ENCODE results near the gene DDX49. TPM values are rescaled to one million over a fixed set of nuclear protein-coding genes. Genes with fewer than 3 reads are reported as not detected.
"Not testable (repeated sequence)": the region's sequence is repeated elsewhere in the genome, so short reads cannot be mapped to it uniquely, and the experiment has no call there.

DDX49 gene
- total RNA-seq, 2 experiments from 2014 or later: 37.7 to 46.3 TPM

DNA sequence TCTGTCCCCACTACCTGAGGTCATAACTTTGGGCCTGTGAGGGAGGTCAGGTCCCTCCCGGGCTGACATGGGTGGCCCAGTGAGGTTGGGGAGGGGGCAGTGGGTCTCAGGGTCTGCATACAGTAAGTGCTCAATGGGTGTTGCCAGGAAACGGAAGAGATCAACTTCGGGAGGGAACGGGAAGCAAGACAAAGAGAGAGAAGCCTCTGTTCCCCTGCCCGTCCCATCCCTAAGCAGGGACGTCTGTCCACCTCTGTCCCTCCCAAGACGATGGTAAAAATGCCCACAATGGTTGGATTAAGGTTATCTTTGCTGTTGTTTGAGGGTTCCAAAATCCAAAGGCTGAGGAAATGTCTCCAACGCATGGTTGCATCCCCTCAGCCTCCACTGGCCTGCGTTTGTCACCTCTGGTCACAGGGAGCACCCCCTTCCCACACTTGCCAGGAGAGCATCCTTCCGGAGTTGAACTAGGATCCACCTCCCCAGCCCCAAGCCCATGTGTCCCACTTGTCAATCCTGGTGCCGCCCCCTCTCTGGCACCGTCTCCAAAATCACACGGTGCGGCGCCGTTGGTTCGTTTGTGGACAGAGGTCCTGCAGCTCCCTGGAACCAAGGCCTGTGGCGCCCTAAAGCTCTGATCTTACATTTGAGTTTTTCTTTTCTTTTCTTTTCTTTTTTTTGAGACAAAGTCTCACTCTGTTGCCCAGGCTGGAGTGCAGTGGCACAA lies 22.3 kb downstream of the DDX49 start:
- Mint-ChIP-seq H3K27ac (no peak overlapping the region), H3K4me1 (ENCODE audit: low read depth) (peaks cover 3% of the 10 kb centered on the region), H3K4me3 (peak overlapping the region; percentile 4), H3K27me3 (peaks cover 19% of the 10 kb centered on the region), H3K36me3 (no peaks in the 10 kb centered on the region), H3K9me3 (no peaks in the 10 kb centered on the region)
- DNase-seq: no peak
- ChIA-PET CTCF (no interaction called here), POLR2A (no interaction called here)
- intact Hi-C loops (cut with micrococcal nuclease): no loop called here

GRCh38 chr19:18942692-18943091 lies 23.2 kb downstream of the DDX49 start:
- POLR2A ChIA-PET: no interaction called here
- H3K36me3 Mint-ChIP-seq: no peaks in the 10 kb centered on the region
- CTCF ChIA-PET: no interaction called here
- intact Hi-C loops (cut with micrococcal nuclease): no loop called here
- DNase-seq: no peak
- H3K27me3 Mint-ChIP-seq: peaks cover 19% of the 10 kb centered on the region
- H3K4me3 Mint-ChIP-seq: no peak overlapping the region
- H3K4me1 Mint-ChIP-seq (ENCODE audit: low read depth): peaks cover 3% of the 10 kb centered on the region
- no peak overlapping the region for H3K27ac Mint-ChIP-seq
- H3K9me3 Mint-ChIP-seq: no peaks in the 10 kb centered on the region

- Mint-ChIP-seq H3K9me3 (no peaks in the 10 kb centered on the region), H3K4me1 (ENCODE audit: low read depth) (peaks cover 3% of the 10 kb centered on the region), H3K27ac (no peak overlapping the region), H3K4me3 (no peak overlapping the region), H3K36me3 (no peaks in the 10 kb centered on the region), H3K27me3 (peaks cover 19% of the 10 kb centered on the region)
- intact Hi-C loops (cut with micrococcal nuclease): no loop called here
- DNase-seq: no peak
- ChIA-PET POLR2A (no interaction called here), CTCF (interaction anchor here (1.0 kb wide), 1 partner anchor 120 kb away, joined by 3 read pairs; no protein-coding TSS in a partner anchor)
Observed at GRCh38 chr19:18943465-18943864, 23.9 kb downstream of the DDX49 start.

DNA sequence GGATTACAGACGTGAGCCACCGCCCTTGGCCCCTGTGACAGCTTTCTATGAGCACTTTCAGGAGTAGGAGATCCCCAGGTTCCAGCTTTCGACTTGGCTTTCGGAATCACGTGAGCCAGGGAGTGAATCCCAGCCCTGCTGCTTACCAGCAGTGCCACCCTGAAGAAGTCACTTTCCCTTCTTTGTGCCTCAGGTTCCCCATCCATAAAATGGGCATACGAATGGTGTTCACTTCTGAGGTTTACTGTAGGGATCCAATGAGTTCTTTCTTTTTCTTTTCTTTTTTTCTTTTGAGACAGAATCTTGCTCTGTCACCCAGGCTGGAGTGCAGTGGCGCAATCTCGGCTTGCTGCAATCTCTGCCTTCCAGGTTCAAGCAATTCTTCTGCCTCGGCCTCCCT lies 25.8 kb downstream of the DDX49 start:
- Mint-ChIP-seq H3K27me3 (peaks cover 12% of the 10 kb centered on the region), H3K4me3 (no peak overlapping the region), H3K4me1 (ENCODE audit: low read depth) (peaks cover 2% of the 10 kb centered on the region), H3K9me3 (no peaks in the 10 kb centered on the region), H3K36me3 (no peaks in the 10 kb centered on the region), H3K27ac (no peak overlapping the region)
- no peak for DNase-seq
- ChIA-PET POLR2A (no interaction called here), CTCF (no interaction called here)
- intact Hi-C loops (cut with micrococcal nuclease): no loop called here

- intact Hi-C loops (cut with micrococcal nuclease): no loop called here
- Mint-ChIP-seq H3K4me3 (no peak overlapping the region), H3K27ac (no peak overlapping the region), H3K27me3 (peaks cover 9% of the 10 kb centered on the region), H3K4me1 (ENCODE audit: low read depth) (no peaks in the 10 kb centered on the region), H3K9me3 (no peaks in the 10 kb centered on the region), H3K36me3 (no peaks in the 10 kb centered on the region)
- DNase-seq: no peak
- ChIA-PET CTCF (no interaction called here), POLR2A (interaction anchor here (0.6 kb wide), 1 partner anchor 506 kb away, joined by 4 read pairs; no protein-coding TSS in a partner anchor)
Observed at GRCh38 chr19:18946335-18946734, 26.8 kb downstream of the DDX49 start.

GRCh38 chr19:18946918-18947317 lies 27.4 kb downstream of the DDX49 start:
- H3K27me3 Mint-ChIP-seq: peaks cover 5% of the 10 kb centered on the region
- no peak for DNase-seq
- H3K36me3 Mint-ChIP-seq: no peaks in the 10 kb centered on the region
- intact Hi-C loops (cut with micrococcal nuclease): no loop called here
- ChIA-PET POLR2A (interaction anchor here (0.7 kb wide), 1 partner anchor 380 kb away, joined by 3 read pairs; no protein-coding TSS in a partner anchor), CTCF (no interaction called here)
- H3K4me3 Mint-ChIP-seq: no peak overlapping the region
- H3K9me3 Mint-ChIP-seq: no peaks in the 10 kb centered on the region
- no peak overlapping the region for H3K27ac Mint-ChIP-seq
- no peaks in the 10 kb centered on the region for H3K4me1 Mint-ChIP-seq (ENCODE audit: low read depth)

DNA sequence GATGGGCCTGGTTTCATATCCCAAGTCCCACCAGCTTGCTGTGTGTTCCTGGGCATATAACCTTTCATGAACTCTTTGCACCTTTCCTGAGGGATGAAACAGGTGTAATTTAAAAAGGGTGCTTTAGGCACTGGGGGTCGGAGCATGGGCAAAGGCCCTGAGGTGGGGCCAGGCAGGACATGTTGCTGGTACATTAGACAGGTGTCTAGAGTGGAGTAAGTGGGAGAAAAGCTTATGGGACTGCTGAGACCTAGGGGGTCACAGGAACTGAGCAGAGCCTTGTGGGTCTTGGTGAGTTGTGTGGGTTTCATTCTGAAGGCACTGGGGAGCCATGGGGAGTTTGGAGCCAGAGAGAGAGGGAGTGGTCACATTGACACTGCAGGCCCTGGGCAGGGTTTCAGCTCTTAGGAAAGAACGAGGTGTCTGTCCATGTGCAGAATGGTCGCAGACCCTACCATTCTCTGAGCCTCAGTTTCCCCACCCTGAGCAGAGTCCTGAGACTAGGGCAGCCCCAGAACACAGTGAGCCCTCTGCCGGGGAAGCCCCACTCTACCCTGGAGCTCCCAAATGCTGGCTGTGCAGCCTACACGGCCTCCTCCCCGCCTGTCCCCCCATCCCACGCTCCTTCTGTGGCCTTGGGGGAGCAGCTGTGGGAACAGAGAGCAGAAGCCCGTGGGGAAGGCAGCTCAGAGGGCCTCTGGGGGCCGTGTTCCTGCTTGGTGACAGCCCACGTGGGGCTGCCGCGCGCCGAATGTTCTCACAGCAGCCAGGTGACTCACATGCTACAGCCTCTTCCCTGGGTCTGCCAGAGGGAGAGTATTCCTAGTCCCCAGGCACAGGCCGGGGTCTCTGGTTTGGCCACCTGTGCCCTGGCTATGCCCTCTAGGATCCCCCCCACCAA lies 28.8 kb downstream of the DDX49 start:
- intact Hi-C loops (cut with micrococcal nuclease): no loop called here
- Mint-ChIP-seq H3K27ac (no peak overlapping the region), H3K9me3 (no peaks in the 10 kb centered on the region), H3K27me3 (no peaks in the 10 kb centered on the region), H3K4me1 (ENCODE audit: low read depth) (no peaks in the 10 kb centered on the region), H3K36me3 (no peaks in the 10 kb centered on the region), H3K4me3 (no peak overlapping the region)
- no peak for DNase-seq
- ChIA-PET POLR2A (no interaction called here), CTCF (no interaction called here)

GRCh38 chr19:18948976-18949356 lies 29.5 kb downstream of the DDX49 start:
- H3K27me3 Mint-ChIP-seq: no peaks in the 10 kb centered on the region
- CTCF ChIA-PET: no interaction called here

DNA sequence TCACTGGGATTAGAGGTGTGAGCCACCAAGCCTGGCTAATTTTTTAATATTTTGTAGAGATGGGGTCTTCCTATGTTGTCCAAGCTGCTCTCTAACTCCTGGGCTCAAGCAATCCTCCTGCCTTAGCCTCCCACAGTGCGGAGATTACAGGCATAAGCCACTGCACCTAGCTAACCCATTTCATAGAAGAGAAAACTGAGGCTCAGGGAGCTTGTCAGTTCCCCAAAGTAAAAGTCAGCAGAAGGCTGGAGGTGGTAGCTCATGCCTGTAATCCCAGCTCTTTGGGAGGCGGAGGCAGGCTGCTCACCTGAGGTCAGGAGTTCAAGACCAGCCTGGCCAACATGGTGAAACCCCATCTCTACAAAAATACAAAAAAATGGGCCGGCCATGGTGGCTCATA lies 30.3 kb downstream of the DDX49 start:
- Mint-ChIP-seq H3K36me3 (no peaks in the 10 kb centered on the region), H3K27me3 (no peaks in the 10 kb centered on the region), H3K4me1 (ENCODE audit: low read depth) (no peaks in the 10 kb centered on the region), H3K9me3 (no peaks in the 10 kb centered on the region), H3K27ac (no peak overlapping the region), H3K4me3 (no peak overlapping the region)
- DNase-seq: no peak
- POLR2A ChIA-PET: no interaction called here
- intact Hi-C loops (cut with micrococcal nuclease): no loop called here
- CTCF ChIA-PET: no interaction called here

More at GRCh38 chr19:18948976-18949356, 29.5 kb downstream of the DDX49 start:
- H3K4me1 Mint-ChIP-seq (ENCODE audit: low read depth): no peaks in the 10 kb centered on the region
- no peaks in the 10 kb centered on the region for H3K9me3 Mint-ChIP-seq
- POLR2A ChIA-PET: no interaction called here
- no peak overlapping the region for H3K27ac Mint-ChIP-seq
- no peaks in the 10 kb centered on the region for H3K36me3 Mint-ChIP-seq
- DNase-seq: no peak
- intact Hi-C loops (cut with micrococcal nuclease): no loop called here
- no peak overlapping the region for H3K4me3 Mint-ChIP-seq

GRCh38 chr19:18951721-18952281 lies 32.3 kb downstream of the DDX49 start:
- ChIA-PET CTCF (no interaction called here), POLR2A (no interaction called here)
- Mint-ChIP-seq H3K36me3 (no peaks in the 10 kb centered on the region), H3K27ac (no peak overlapping the region), H3K27me3 (no peaks in the 10 kb centered on the region), H3K9me3 (no peaks in the 10 kb centered on the region), H3K4me1 (ENCODE audit: low read depth) (no peaks in the 10 kb centered on the region), H3K4me3 (no peak overlapping the region)
- intact Hi-C loops (cut with micrococcal nuclease): no loop called here
- DNase-seq: no peak

DNA sequence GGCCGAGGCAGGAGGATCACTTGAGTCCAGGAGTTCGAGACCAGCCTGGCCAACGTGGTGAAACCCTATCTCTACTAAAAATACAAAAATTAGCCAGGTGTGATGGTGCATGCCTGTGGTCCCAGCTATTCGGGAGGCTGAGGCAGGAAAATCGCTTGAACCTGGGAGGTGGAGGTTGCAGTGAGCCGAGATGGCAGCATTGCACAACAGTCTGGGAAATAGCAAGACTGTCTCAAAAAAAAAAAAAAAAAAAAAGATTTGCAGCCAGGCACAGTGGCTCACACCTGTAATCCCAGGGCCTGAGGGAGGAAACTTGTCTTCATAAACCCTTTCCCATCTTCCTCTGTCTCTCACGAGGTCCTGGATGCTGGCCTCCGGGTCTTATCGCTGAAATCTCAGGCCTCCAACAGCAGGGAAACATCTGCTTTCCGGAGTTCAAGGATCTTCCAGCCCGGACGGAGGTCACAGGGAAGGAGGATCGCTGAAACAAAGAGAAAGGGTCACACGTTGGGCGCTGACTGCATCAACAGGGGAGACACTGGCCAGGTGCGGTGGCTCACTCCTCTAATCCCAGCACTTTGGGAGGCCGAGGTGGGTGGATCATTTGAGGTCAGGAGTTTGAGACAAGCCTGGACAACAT lies 33.0 kb downstream of the DDX49 start:
- POLR2A ChIA-PET; H3K4me3 Mint-ChIP-seq; intact Hi-C loops (cut with micrococcal nuclease): not testable (repeated sequence)

GRCh38 chr19:18954094-18954493 lies 34.6 kb downstream of the DDX49 start:
- Mint-ChIP-seq H3K27ac (no peak overlapping the region), H3K4me1 (ENCODE audit: low read depth) (no peaks in the 10 kb centered on the region), H3K9me3 (no peaks in the 10 kb centered on the region), H3K27me3 (no peaks in the 10 kb centered on the region), H3K36me3 (no peaks in the 10 kb centered on the region), H3K4me3 (no peak overlapping the region)
- DNase-seq: no peak
- CTCF ChIA-PET: no interaction called here
- POLR2A ChIA-PET: no interaction called here
- intact Hi-C loops (cut with micrococcal nuclease): no loop called here

More for the DNA sequence above, 33.0 kb downstream of the DDX49 start:
- H3K27ac Mint-ChIP-seq; DNase-seq; H3K4me1 Mint-ChIP-seq (ENCODE audit: low read depth); H3K27me3 Mint-ChIP-seq; CTCF ChIA-PET; H3K9me3 Mint-ChIP-seq; H3K36me3 Mint-ChIP-seq: not testable (repeated sequence)

Measured in activated CD4-positive, alpha-beta memory T cell treated with anti-CD3 and anti-CD28 coated beads for 36 hours (primary cell).